IPS-18c (cell line): ENCODE measurements around the gene UBA52.
"Not testable (repeated sequence)": the region's sequence is repeated elsewhere in the genome, so short reads cannot be mapped to it uniquely, and the experiment has no call there.

Experiments
- H3K4me3 ChIP-seq: 2 replicates; pipeline ENCODE4 v1.7.0; 2013; ENCODE audit warnings: low read depth, mild to moderate bottlenecking, low read length, moderate library complexity; ENCODE audit not compliant: insufficient read depth
- H3K9me3 ChIP-seq: one replicate; pipeline ENCODE4 v1.6.1; 2013; ENCODE audit warnings: mild to moderate bottlenecking, low read length, moderate library complexity; ENCODE audit not compliant: control insufficient read depth, insufficient read depth

UBA52 gene

GRCh38 chr19:18571564-18572344, at the start of gene UBA52:
TSS of gene UBA52 (plus strand) at chr19:18571857. CDS start at chr19:18573301, 1,444 bp downstream.
- H3K4me3 ChIP-seq, result peak within 1 kb of the TSS; percentile 98
- H3K9me3 ChIP-seq, result peaks cover 4% of the 10 kb centered on the region

- H3K9me3 ChIP-seq, result no peaks in the 10 kb centered on the region
- peak overlapping the region; percentile 95; the same call in 1 of the 2 replicates for H3K4me3 ChIP-seq
Measured at GRCh38 chr19:18522124-18522861, 49.4 kb upstream of the UBA52 start.

- not testable (repeated sequence) for H3K4me3 ChIP-seq, H3K9me3 ChIP-seq
Measured at GRCh38 chr19:18522862-18523440, 48.7 kb upstream of the UBA52 start.

- H3K4me3 ChIP-seq, result no peak overlapping the region
- H3K9me3 ChIP-seq, result no peaks in the 10 kb centered on the region
Measured at GRCh38 chr19:18523841-18524240, 47.8 kb upstream of the UBA52 start.

- H3K9me3 ChIP-seq, result no peaks in the 10 kb centered on the region
- H3K4me3 ChIP-seq, result no peak overlapping the region
Measured at GRCh38 chr19:18526316-18526715, 45.3 kb upstream of the UBA52 start.

GRCh38 chr19:18529782-18530181, 41.9 kb upstream of the UBA52 start:
- H3K4me3 ChIP-seq, result no peak overlapping the region
- H3K9me3 ChIP-seq, result no peaks in the 10 kb centered on the region

GRCh38 chr19:18531485-18531884, 40.2 kb upstream of the UBA52 start:
- Histone ChIP-seq H3K9me3 (no peaks in the 10 kb centered on the region), H3K4me3 (no peak overlapping the region)

GRCh38 chr19:18532168-18532890, 39.3 kb upstream of the UBA52 start:
- Histone ChIP-seq H3K4me3 (no peak overlapping the region), H3K9me3 (no peaks in the 10 kb centered on the region)

- Histone ChIP-seq H3K4me3 (no peak overlapping the region), H3K9me3 (no peaks in the 10 kb centered on the region)
Measured at GRCh38 chr19:18533058-18533457, 38.6 kb upstream of the UBA52 start.

- H3K9me3 ChIP-seq, result no peaks in the 10 kb centered on the region
Measured at GRCh38 chr19:18536475-18536874, 35.2 kb upstream of the UBA52 start.

GRCh38 chr19:18537431-18537830, 34.2 kb upstream of the UBA52 start:
- no peaks in the 10 kb centered on the region for H3K9me3 ChIP-seq
- H3K4me3 ChIP-seq, result no peak overlapping the region

More at GRCh38 chr19:18536475-18536874, 35.2 kb upstream of the UBA52 start:
- no peak overlapping the region for H3K4me3 ChIP-seq

- H3K9me3 ChIP-seq, result no peaks in the 10 kb centered on the region
- no peak overlapping the region for H3K4me3 ChIP-seq
Measured at GRCh38 chr19:18538115-18538514, 33.5 kb upstream of the UBA52 start.

- H3K9me3 ChIP-seq, result no peaks in the 10 kb centered on the region
- no peak overlapping the region for H3K4me3 ChIP-seq
Measured at GRCh38 chr19:18539372-18539771, 32.3 kb upstream of the UBA52 start.

GRCh38 chr19:18540200-18540599, 31.5 kb upstream of the UBA52 start:
- H3K9me3 ChIP-seq, H3K4me3 ChIP-seq: not testable (repeated sequence)

- no peak overlapping the region for H3K4me3 ChIP-seq
- no peaks in the 10 kb centered on the region for H3K9me3 ChIP-seq
Measured at GRCh38 chr19:18541258-18541991, 30.2 kb upstream of the UBA52 start.

- H3K4me3 ChIP-seq, result peak overlapping the region; percentile 55
Measured at GRCh38 chr19:18541992-18542940, 29.4 kb upstream of the UBA52 start.

More at GRCh38 chr19:18541992-18542940, 29.4 kb upstream of the UBA52 start:
- no peaks in the 10 kb centered on the region for H3K9me3 ChIP-seq
